PC-9 (cell line): ENCODE measurements around the gene VMO1. TPM values are rescaled to one million over a fixed set of nuclear protein-coding genes. Genes with fewer than 3 reads are reported as not detected.

Experiments
- BruUV-seq: library from RNA; stranded (reverse); fragments of 400-500 nt; replicated peaks from 2 replicates; lab custom pipeline; 2021; lab: Mats Ljungman, UMichigan
- CTCF ChIA-PET: fragments of 300-600 bp; sonication (Branson Sonifier 250); formaldehyde crosslinking; loops from one replicate; lab custom pipeline; 2022; ENCODE audit warnings: antibody characterized with exemption; lab: Charles Lee
- POLR2A ChIA-PET: fragments of 300-600 bp; sonication (Branson Sonifier 250); formaldehyde crosslinking; loops from one replicate; lab custom pipeline; 2022; ENCODE audit warnings: antibody characterized with exemption; ENCODE audit not compliant: unreplicated experiment; lab: Charles Lee
- DNase-seq, 2 experiments: peaks; one replicate each; pipeline versions ENCODE4 v3.0.0 to v3.0.0-alpha.2; 2015 to 2022; ENCODE audit warnings: mixed read lengths in 1 of 2
- H2AFZ ChIP-seq: fragments of 200-600 bp; sonication (generic); 2 replicates; pipeline ENCODE4 v1.8.1; 2017; ENCODE audit warnings: antibody characterized with exemption
- H3F3A ChIP-seq: fragments of 200-600 bp; sonication (generic); 2 replicates; pipeline ENCODE4 v1.8.1; 2017; ENCODE audit warnings: antibody characterized with exemption, mild to moderate bottlenecking, low read depth; ENCODE audit not compliant: insufficient read depth
- H3K27ac ChIP-seq: fragments of 200-600 bp; sonication (generic); 2 replicates; pipeline ENCODE4 v1.6.1; 2016; ENCODE audit warnings: mixed run types
- H3K27me3 ChIP-seq: fragments of 200-600 bp; sonication (generic); 2 replicates; pipeline ENCODE4 v1.6.1; 2016; ENCODE audit warnings: low read depth, mixed run types; ENCODE audit not compliant: insufficient read depth
- H3K36me3 ChIP-seq: fragments of 200-600 bp; sonication (generic); 2 replicates; pipeline ENCODE4 v1.6.1; 2016; ENCODE audit warnings: low read depth, mixed run types
- H3K4me1 ChIP-seq: fragments of 200-600 bp; sonication (generic); replicated peaks from 2 replicates; pipeline ENCODE4 v1.6.1; 2016; ENCODE audit warnings: mixed run types; ENCODE audit not compliant: insufficient read depth
- H3K4me2 ChIP-seq: fragments of 200-600 bp; sonication (generic); 2 replicates; pipeline ENCODE4 v1.6.1; 2017; ENCODE audit warnings: mixed run types
- H3K4me3 ChIP-seq: fragments of 200-600 bp; sonication (generic); 2 replicates; pipeline ENCODE4 v1.6.1; 2016; ENCODE audit warnings: mixed run types
- H3K79me2 ChIP-seq: fragments of 200-600 bp; sonication (generic); 2 replicates; pipeline ENCODE4 v1.6.1; 2017; ENCODE audit warnings: low read depth, mixed run types
- H3K9me2 ChIP-seq: fragments of 200-600 bp; sonication (generic); 2 replicates; pipeline ENCODE4 v1.8.1; 2017; ENCODE audit warnings: mild to moderate bottlenecking; ENCODE audit not compliant: insufficient read depth
- H3K9me3 ChIP-seq: fragments of 200-600 bp; sonication (generic); 2 replicates; pipeline ENCODE4 v1.8.1; 2016; ENCODE audit warnings: low read depth; ENCODE audit not compliant: insufficient read depth
- H4K20me1 ChIP-seq: fragments of 200-600 bp; sonication (generic); 2 replicates; pipeline ENCODE4 v1.8.1; 2017; ENCODE audit not compliant: insufficient read depth
- EZH2 ChIP-seq: fragments of 200-600 bp; sonication (generic); IDR thresholded peaks from 2 replicates; pipeline ENCODE4 v1.8.0; 2017; ENCODE audit warnings: antibody characterized with exemption, low read depth
- intact Hi-C: fragments of 100-400 bp; cut with micrococcal nuclease; formaldehyde crosslinking; loops from one replicate; pipeline ENCODE4 v1.10.0; 2022; ENCODE audit not compliant: unreplicated experiment
- total RNA-seq: library from RNA; stranded (reverse); gene quantifications from 2 replicates; pipeline ENCODE4 v1.2.3, GENCODE V29; 2021
- TF ChIP-seq, protein P1 (sequence below): fragments of 200-600 bp; sonication (generic); conservative IDR thresholded peaks from 2 replicates; pipeline ENCODE4 v1.6.1; 2017; ENCODE audit warnings: mixed run types, antibody characterized with exemption, mild to moderate bottlenecking, moderate library complexity

Gene VMO1
- total RNA-seq, 1 experiment from 2014 or later = 3.6 TPM

- peak in 1 of 2 experiments; percentile 55 for DNase-seq
- intact Hi-C loops = no loop called here
- Histone ChIP-seq H3K79me2 (no peaks in the 10 kb centered on the region), H3F3A (no peaks in the 10 kb centered on the region), H3K4me2 (no peak overlapping the region), H3K36me3 (no peaks in the 10 kb centered on the region), H3K27ac (no peak overlapping the region), H3K9me2 (no peaks in the 10 kb centered on the region), H3K27me3 (0 out of 2 replicates have a peak, but pooled peaks cover 4% of the 10 kb centered on the region), H3K9me3 (no peaks in the 10 kb centered on the region), H3K4me3 (no peak overlapping the region), H3K4me1 (no peaks in the 10 kb centered on the region), H2AFZ (no peak overlapping the region), H4K20me1 (no peaks in the 10 kb centered on the region)
- TF ChIP-seq, protein P1, sequence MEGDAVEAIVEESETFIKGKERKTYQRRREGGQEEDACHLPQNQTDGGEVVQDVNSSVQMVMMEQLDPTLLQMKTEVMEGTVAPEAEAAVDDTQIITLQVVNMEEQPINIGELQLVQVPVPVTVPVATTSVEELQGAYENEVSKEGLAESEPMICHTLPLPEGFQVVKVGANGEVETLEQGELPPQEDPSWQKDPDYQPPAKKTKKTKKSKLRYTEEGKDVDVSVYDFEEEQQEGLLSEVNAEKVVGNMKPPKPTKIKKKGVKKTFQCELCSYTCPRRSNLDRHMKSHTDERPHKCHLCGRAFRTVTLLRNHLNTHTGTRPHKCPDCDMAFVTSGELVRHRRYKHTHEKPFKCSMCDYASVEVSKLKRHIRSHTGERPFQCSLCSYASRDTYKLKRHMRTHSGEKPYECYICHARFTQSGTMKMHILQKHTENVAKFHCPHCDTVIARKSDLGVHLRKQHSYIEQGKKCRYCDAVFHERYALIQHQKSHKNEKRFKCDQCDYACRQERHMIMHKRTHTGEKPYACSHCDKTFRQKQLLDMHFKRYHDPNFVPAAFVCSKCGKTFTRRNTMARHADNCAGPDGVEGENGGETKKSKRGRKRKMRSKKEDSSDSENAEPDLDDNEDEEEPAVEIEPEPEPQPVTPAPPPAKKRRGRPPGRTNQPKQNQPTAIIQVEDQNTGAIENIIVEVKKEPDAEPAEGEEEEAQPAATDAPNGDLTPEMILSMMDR = no peak
- TF ChIP-seq EZH2 = no peak
- ChIA-PET POLR2A (no interaction called here), CTCF (no interaction called here)
- no TSS peak for BruUV-seq
These were observed 16.5 kb downstream of the VMO1 start for GRCh38 chr17:4769628-4770027.

DNA sequence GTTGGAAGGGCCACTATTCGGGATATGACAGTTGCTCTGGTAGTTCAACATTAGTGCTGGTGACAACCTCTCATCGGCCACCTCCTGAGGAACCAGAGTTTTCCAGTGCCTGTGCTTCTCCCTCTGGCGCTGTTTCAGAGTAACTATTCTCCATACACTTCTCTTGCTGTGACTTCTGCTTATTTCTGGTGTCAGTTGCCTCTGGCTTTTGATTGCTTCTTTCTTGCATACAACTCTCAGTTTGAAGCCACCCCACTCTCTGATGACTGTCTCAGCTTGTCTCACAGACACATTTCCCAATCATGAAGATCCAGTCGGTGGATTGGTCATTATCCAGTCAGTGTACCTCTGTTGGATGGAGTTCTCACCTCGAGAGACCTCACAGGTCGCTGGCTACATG is 17.9 kb downstream of the VMO1 start:
- no TSS peak for BruUV-seq
- Histone ChIP-seq H2AFZ (no peak overlapping the region), H3F3A (no peaks in the 10 kb centered on the region), H3K27ac (no peak overlapping the region), H4K20me1 (no peaks in the 10 kb centered on the region), H3K4me3 (no peak overlapping the region), H3K36me3 (no peaks in the 10 kb centered on the region), H3K79me2 (no peaks in the 10 kb centered on the region), H3K9me3 (no peaks in the 10 kb centered on the region), H3K27me3 (0 out of 2 replicates have a peak, but pooled peaks cover 4% of the 10 kb centered on the region), H3K9me2 (no peaks in the 10 kb centered on the region), H3K4me2 (no peak overlapping the region), H3K4me1 (no peaks in the 10 kb centered on the region)
- TF ChIP-seq, protein P1 = no peak
- TF ChIP-seq EZH2 = no peak
- ChIA-PET CTCF (no interaction called here), POLR2A (no interaction called here)
- intact Hi-C loops = no loop called here
- no peak for DNase-seq

- DNase-seq = no peak
- Histone ChIP-seq H3K36me3 (no peaks in the 10 kb centered on the region), H3K79me2 (no peaks in the 10 kb centered on the region), H3K9me2 (no peaks in the 10 kb centered on the region), H3K9me3 (no peaks in the 10 kb centered on the region), H2AFZ (no peak overlapping the region), H3K4me2 (no peak overlapping the region), H3K4me1 (no peaks in the 10 kb centered on the region), H3K27me3 (no peaks in the 10 kb centered on the region), H3K27ac (no peak overlapping the region), H3F3A (no peaks in the 10 kb centered on the region), H3K4me3 (no peak overlapping the region), H4K20me1 (no peaks in the 10 kb centered on the region)
- intact Hi-C loops = no loop called here
- BruUV-seq = no TSS peak
- CTCF ChIA-PET = no interaction called here
- POLR2A ChIA-PET = no interaction called here
- no peak for TF ChIP-seq EZH2
- TF ChIP-seq, protein P1 = no peak
These were observed 19.4 kb downstream of the VMO1 start for GRCh38 chr17:4766723-4767122.
